Putamen (tissue), 1 donor: ENCODE data around the gene RAB24.
A peak's percentile ranks its signal among the peaks of the same experiment; 100 is the strongest.

Experiments
- DNase-seq: peaks from one replicate; pipeline ENCODE4 v3.0.0-alpha.2; 2016; ENCODE audit warnings: low spot score

The RAB24 gene

GRCh38 chr5:177333420-177334154, 30.1 kb upstream of the RAB24 start:
- DNase-seq: no peak

- DNase-seq: no peak
Observed at GRCh38 chr5:177332896-177333260, 29.4 kb upstream of the RAB24 start.

- DNase-seq: no peak
Observed at GRCh38 chr5:177332031-177332895, 28.7 kb upstream of the RAB24 start.

DNA sequence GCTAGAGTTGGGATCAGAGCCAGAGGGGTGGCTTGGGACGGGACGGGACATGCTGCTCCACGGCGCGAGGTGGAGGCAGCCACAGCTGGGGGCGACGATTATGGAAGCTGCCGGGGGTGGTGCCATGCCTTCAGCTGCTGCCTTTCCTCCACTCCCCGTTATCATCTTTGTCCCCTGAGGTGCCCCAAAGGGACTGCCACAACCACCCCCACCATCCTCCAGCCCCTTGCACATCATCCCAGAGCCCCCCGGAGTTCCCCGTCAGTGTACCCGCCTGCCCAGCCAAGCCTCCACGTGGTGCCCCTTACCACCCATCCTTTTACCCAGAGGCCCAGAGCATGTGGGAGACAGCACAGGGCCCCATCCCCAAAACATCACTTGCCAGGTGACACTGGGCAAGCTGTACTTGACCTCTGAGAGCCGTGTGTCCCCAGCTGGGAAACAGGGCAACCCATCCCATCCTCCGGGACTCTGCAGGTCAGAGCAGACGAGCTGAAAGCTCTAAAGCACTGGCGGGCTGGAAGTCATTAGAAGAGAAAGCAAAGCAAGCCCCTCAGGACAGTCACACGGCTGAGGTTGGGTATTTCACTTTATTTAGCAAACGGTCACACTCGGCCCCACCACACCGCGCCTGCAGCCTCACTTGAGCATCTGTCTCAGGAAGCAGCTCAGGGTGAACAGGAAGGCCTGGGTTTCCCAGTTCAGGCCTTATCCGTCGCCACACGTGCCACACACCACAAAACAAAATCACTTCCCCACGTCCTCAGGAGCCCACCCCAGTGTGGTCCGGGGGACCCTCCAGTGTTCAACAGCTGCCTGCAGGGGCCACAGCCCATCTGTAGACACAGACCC, 27.7 kb upstream of the RAB24 start:
- DNase-seq: no peak

DNA sequence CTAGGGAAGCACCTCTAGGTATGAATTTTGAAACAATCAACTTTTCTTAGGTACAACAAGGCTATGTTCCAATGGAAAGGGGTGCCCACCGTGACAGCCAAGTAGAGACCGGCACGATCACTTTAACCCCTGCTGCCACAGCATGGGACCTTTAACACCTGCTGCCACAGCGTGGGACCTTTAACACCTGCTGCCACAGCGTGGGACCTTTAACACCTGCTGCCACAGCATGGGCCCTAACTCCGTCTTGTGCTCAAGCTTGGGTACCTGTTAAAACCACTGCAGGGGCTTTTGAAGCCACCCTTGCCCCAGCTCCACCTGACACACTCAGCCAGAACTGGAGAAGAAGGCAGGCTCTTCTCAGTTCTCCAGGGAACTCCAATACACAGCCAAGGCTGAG, 26.4 kb upstream of the RAB24 start:
- no peak for DNase-seq

DNA sequence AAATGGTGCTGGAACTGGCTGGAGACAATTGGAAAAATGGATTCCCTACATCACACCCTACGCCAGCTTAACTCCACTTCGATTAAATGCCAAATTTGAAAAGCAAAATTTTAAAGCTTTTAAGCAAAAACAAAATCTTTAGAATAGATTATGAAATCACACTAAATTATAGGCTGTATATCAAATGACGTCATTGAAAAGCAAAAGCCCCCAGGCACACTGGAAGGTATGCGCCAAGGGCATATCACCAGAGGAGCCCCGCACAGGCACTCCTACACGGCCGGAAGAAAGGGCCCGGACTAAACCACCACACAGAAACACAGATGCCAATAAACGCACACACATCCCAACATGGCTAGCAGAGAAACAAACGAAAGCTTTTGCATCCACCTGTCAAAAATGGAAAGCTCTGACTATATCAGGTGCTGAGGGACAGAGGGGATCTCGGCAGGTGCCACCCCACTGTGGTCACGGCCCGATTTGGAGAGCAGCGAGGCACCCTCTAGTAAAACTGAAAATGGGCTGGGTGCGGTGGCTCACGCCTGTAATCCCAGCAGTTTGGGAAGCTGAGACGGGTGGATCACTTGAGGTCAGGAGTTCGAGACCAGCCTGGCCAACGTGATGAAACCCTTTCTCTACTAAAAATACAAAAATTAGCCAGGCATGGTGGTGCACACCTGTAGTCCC, 25.2 kb upstream of the RAB24 start:
- no peak for DNase-seq

- no peak for DNase-seq
Observed at GRCh38 chr5:177327539-177328522, 24.3 kb upstream of the RAB24 start.

- DNase-seq: no peak
Observed at GRCh38 chr5:177325868-177326381, 22.4 kb upstream of the RAB24 start.

GRCh38 chr5:177320879-177321278, 17.4 kb upstream of the RAB24 start:
- DNase-seq: no peak

DNA sequence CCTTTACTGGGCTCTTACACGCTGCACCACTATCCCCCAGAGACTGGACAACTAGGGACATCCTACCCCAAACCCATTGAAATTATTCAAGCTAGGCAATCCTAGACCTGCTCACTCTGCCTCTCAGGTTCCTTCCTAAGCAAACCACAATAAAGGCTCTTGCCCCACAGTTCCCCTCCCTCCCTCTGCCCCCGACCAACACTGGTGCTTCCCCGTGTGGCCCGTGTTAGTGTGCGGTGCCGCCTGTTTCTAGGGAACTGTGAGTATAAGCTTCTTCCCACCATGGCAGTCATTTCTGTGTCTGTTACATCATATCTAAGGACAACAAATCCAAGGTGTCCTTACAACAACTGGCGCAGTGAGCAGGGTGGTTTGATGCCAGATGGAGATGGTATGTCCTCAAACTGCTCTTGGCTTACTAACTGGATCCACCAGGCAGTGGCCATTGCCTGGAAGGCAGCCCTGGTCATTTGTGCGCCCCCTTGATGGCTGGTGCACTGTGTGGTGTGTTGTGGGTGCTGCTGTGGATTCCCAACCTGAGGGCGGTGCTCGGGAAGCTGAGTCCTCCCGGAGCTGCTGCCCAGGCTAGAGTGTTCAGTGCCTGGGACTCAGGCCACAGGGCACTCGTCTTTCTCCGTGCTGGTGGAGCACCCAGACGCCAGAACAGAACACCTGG, 16.5 kb upstream of the RAB24 start:
- DNase-seq: no peak

DNA sequence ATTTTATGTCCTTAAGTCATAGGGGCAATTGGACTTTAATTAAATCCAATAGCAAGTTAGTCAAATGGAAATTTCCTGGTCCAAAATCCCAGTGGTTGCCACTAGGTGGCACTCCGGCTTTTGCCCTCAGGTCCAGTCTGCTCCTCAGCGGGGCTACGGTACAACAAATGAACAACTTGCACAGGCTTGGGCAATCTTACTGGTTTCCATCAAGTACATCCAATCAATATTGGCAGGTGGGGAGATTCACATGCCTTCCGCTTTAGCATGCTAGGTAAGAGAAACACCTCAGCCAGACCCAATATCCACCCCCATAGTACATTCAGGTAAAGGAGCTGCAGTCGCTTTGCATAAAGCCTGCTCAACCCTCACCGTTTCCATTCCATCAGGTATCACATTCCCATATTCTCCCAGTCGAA, 14.4 kb upstream of the RAB24 start:
- DNase-seq: peak; percentile 64

DNA sequence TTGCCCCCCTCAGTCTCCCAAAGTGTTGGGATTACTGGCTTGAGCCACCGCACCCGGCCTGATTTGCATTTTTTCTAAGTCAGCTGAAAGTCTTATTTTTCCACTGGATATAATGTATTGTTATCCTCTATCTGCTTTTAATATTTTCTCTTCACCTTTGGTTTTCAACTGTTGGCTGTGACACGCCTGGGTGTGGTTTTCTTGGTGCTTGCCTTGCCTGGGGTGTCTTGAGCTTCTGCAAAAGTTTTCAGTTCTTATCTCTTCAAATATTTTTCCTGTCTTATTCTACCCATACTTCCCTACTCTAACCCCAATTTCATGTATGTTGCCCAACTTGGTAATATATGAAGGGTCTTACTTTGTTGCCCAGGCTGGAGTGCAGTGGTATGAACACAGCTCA, 12.5 kb upstream of the RAB24 start:
- no peak for DNase-seq

DNA sequence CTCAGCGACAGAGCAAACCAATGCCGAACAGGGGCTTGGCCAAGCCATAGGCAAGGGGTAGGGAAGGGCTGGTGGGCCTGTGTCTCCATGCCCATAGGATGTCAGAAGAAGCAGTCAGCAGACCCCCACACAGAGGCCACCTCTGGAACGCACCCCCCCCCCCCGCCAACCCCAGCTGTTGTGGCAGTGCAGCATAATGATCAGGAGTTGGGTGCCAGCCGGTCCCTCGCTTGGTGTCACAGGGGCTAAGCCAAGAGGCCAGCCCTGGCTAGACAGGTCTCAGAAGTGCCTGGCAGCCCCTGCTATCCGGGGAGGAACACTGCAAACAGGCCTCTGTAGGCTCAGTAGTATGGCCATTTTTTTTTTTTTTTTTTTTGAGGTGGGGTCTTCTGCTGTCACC, 11.9 kb upstream of the RAB24 start:
- no peak for DNase-seq

- no peak for DNase-seq
Observed at GRCh38 chr5:177314376-177315342, 11.1 kb upstream of the RAB24 start.

DNA sequence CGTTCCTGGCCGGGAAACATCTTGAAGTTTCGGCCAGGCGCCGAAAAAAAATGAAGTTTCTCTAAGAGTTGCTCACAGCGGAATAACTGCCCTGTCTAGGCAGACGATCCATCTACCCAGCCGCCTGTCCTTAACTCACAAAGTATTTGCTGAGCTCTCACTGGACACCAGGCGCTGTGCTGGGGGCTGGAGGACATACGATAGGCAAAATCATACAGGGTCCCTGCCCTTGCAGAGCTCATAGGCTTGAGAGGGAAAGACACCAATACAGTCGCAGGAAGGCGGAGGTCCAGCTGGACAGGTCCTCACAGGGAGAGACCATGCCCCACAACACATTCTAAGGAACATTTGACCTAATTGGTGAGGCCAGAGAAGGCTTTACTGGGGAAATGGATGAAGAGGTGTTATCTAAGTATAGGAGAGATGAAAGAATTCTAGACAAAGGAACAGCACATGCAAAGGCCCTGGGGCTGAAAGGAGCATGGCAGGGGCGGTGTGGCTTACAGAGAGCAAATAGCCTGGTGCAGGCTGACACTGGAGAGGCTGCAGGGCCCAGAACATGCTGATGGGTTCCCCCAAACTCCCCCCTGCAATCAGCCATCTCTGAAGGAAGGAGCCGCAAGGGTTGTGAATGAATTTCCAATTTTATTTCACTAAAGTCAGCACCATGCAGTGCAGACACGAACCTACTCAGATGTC, 10.2 kb upstream of the RAB24 start:
- DNase-seq: no peak

DNA sequence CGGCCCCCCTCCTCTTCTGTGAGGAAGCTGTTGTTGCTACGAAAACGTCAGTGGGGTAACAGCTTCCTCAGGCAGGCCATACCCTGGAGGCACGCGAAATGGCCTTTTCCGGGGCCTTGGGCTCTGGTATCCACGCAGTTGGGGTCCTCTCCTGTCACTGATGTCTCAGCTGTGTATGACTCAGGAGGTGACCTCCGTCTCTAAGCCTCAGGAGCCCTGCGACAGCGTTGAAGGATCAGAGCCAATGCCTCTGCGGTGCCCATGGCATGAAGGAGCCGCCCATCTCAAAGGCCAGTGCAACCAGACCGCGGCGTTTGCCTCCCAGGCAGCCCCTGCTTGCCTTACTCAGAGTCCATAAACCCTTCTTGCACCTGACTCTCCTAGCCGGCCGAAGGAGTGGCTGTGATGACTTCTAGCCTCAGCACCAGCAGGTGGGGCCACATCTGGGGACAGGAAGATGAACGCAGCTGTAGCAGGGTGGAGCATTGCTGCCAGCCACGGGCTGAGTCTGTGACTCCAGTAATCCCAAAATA, 9.2 kb upstream of the RAB24 start:
- DNase-seq: no peak

DNA sequence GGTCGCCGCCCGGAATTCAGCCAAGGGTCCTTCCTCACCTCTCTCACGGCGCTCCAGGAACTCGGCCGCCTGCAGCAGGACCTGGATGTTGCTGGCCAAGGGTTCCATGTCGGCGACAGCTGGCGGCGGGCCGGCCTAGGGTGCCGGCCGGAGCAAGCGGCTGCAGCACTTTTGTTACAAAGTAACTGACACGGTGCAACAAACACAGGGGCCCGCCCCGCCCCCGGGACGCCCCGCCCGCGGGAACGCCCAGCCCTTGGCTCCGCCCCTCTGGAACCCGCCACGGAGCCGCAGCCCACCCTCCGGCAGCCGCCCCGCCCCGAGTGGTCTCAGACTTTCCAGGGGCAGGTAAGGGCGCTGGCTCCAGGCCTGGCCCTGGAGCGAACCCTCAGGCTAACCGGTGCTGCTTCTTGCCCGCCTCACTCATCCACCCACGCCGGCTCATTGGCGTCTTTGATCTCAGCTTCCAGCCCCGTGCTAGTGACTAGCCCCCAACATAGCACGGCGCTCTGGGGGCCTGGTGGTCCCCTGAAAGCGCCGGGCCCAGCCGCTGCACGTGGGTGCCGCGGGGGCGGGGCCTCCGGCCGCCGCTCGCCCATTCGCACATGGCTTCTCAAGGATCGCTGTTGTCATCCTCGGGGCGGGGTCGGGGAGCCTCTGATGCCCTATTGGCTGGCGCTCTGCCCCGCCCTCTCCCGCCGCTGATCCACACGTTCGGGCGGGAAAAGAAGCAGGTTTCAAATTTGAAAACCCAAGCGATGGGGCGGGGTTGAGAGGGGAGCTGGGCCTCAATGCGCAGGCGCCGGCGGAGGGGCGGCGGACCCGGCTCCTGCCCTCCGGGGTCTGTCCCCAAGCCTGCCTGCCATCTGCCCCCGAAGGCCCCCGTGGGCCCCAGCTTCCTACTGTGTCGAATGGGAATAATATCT, 8.5 kb upstream of the RAB24 start, which contains the start of gene MXD3:
Gene MXD3 (minus strand): TSS at position 176 of the 926 bp plus-strand sequence. CDS start 68 bp downstream, at position 108.
- DNase-seq: peak; percentile 95
